G401 (cell line): ENCODE results near the gene NTSR2. TPM values are rescaled to one million over a fixed set of nuclear protein-coding genes. Genes with fewer than 3 reads are reported as not detected.

ENCODE experiments used
- DNase-seq: peaks from one replicate; pipeline ENCODE4 v3.0.0-alpha.2; 2015; ENCODE audit warnings: low spot score
- in situ Hi-C: cut with HindIII; loops from 2 replicates; pipeline ENCODE4 v1.10.0; 2016; ENCODE audit warnings: low sequenced_read_pairs, mixed read lengths
- total RNA-seq: library from RNA; depleted of rRNA; stranded (reverse); fragments of >200 nt; shearing (Covaris generic); gene quantifications from 2 replicates; pipeline ENCODE4 v1.2.3, GENCODE V29; 2014

NTSR2 gene
- total RNA-seq, 1 experiment from 2014 or later = not detected

GRCh38 chr2:11701206-11701605 is 31.2 kb upstream of the NTSR2 start:
- no peak for DNase-seq
- in situ Hi-C loops = no loop called here

GRCh38 chr2:11699686-11700670 is 30.0 kb upstream of the NTSR2 start:
- DNase-seq = no peak
- in situ Hi-C loops = loop anchor here (25.0 kb wide), 1 partner anchor 87 kb away; no protein-coding TSS in a partner anchor

GRCh38 chr2:11698009-11698922 is 28.3 kb upstream of the NTSR2 start:
- in situ Hi-C loops = loop anchor here (25.0 kb wide), 1 partner anchor 89 kb away; no protein-coding TSS in a partner anchor
- DNase-seq = no peak

- in situ Hi-C loops = loop anchor here (25.0 kb wide), 1 partner anchor 90 kb away; no protein-coding TSS in a partner anchor
- DNase-seq = no peak
These were observed 27.3 kb upstream of the NTSR2 start for GRCh38 chr2:11697103-11697871.

- no peak for DNase-seq
- in situ Hi-C loops = loop anchor here (25.0 kb wide), 1 partner anchor 91 kb away; no protein-coding TSS in a partner anchor
These were observed 26.7 kb upstream of the NTSR2 start for GRCh38 chr2:11696736-11697102.

- no peak for DNase-seq
- in situ Hi-C loops = loop anchor here (25.0 kb wide), 1 partner anchor 92 kb away; no protein-coding TSS in a partner anchor
These were observed 25.6 kb upstream of the NTSR2 start for GRCh38 chr2:11695576-11695975.

- in situ Hi-C loops = loop anchor here (25.0 kb wide), 1 partner anchor 94 kb away; no protein-coding TSS in a partner anchor
- peak; percentile 85 for DNase-seq
These were observed 23.0 kb upstream of the NTSR2 start for GRCh38 chr2:11692966-11693521.

- in situ Hi-C loops = loop anchor here (25.0 kb wide), 1 partner anchor 96 kb away; no protein-coding TSS in a partner anchor
These were observed 21.2 kb upstream of the NTSR2 start for GRCh38 chr2:11691076-11691660.

GRCh38 chr2:11688222-11689069 is 18.5 kb upstream of the NTSR2 start:
- in situ Hi-C loops = loop anchor here (25.0 kb wide), 1 partner anchor 99 kb away; no protein-coding TSS in a partner anchor
- DNase-seq = peak; percentile 61

More at GRCh38 chr2:11691076-11691660, 21.2 kb upstream of the NTSR2 start:
- DNase-seq = no peak

GRCh38 chr2:11687736-11688135 is 17.7 kb upstream of the NTSR2 start:
- in situ Hi-C loops = loop anchor here (25.0 kb wide), 1 partner anchor 100 kb away; no protein-coding TSS in a partner anchor

GRCh38 chr2:11685906-11686470 is 16.0 kb upstream of the NTSR2 start:
- DNase-seq = no peak
- in situ Hi-C loops = loop anchor here (25.0 kb wide), 1 partner anchor 101 kb away; no protein-coding TSS in a partner anchor

More at GRCh38 chr2:11687736-11688135, 17.7 kb upstream of the NTSR2 start:
- DNase-seq = no peak

GRCh38 chr2:11684894-11685460 is 15.0 kb upstream of the NTSR2 start:
- in situ Hi-C loops = loop anchor here (25.0 kb wide), 1 partner anchor 102 kb away; no protein-coding TSS in a partner anchor
- DNase-seq = no peak

- in situ Hi-C loops = loop anchor here (25.0 kb wide), 1 partner anchor 103 kb away; no protein-coding TSS in a partner anchor
- DNase-seq = no peak
These were observed 14.0 kb upstream of the NTSR2 start for GRCh38 chr2:11683966-11684365.

GRCh38 chr2:11683476-11683875 is 13.5 kb upstream of the NTSR2 start:
- in situ Hi-C loops = loop anchor here (25.0 kb wide), 1 partner anchor 104 kb away; no protein-coding TSS in a partner anchor
- DNase-seq = no peak

- in situ Hi-C loops = loop anchor here (25.0 kb wide), 1 partner anchor 105 kb away; no protein-coding TSS in a partner anchor
- no peak for DNase-seq
These were observed 12.6 kb upstream of the NTSR2 start for GRCh38 chr2:11682590-11682915.
